Osteoblast (primary cell): ENCODE results near the gene RPP25. TPM values are rescaled to one million over a fixed set of nuclear protein-coding genes. Genes with fewer than 3 reads are reported as not detected.
A peak's percentile ranks its signal among the peaks of the same experiment; 100 is the strongest.

ENCODE experiments used
- DNase-seq: peaks from one replicate; pipeline ENCODE4 v3.0.0; 2011; ENCODE audit warnings: low spot score, mixed read lengths; ENCODE audit not compliant: insufficient read length; ENCODE audit errors: missing footprints
- H2AFZ ChIP-seq: 2 replicates; pipeline ENCODE4 v1.6.0; 2011; ENCODE audit warnings: mild to moderate bottlenecking, low read length
- H3K27ac ChIP-seq: 2 replicates; pipeline ENCODE4 v1.5.1; 2011; ENCODE audit warnings: mild to moderate bottlenecking, low read depth, low read length, moderate library complexity
- H3K27me3 ChIP-seq: 2 replicates; pipeline ENCODE4 v1.6.0; 2012; ENCODE audit warnings: mild to moderate bottlenecking, control low read depth, inconsistent platforms, low read length, moderate library complexity; ENCODE audit not compliant: insufficient read depth
- H3K36me3 ChIP-seq: 2 replicates; pipeline ENCODE4 v1.5.1; 2011; ENCODE audit warnings: mild to moderate bottlenecking, low read length, control low read depth, moderate library complexity; ENCODE audit not compliant: insufficient read depth
- H3K4me1 ChIP-seq: 2 replicates; pipeline ENCODE4 v1.5.1; 2011; ENCODE audit warnings: mild to moderate bottlenecking, low read length, control low read depth, moderate library complexity; ENCODE audit not compliant: insufficient read depth
- H3K4me2 ChIP-seq: 2 replicates; pipeline ENCODE4 v1.6.0; 2011; ENCODE audit warnings: mild to moderate bottlenecking, low read length; ENCODE audit not compliant: insufficient read depth
- H3K4me3 ChIP-seq: fragments of 200-600 bp; sonication (generic); 3 replicates; pipeline ENCODE4 v1.5.1; 2012; ENCODE audit warnings: mild to moderate bottlenecking, low read length, inconsistent platforms; ENCODE audit not compliant: insufficient read depth
- H3K79me2 ChIP-seq: 2 replicates; pipeline ENCODE4 v1.6.0; 2012; ENCODE audit warnings: mild to moderate bottlenecking, low read length, control low read depth, inconsistent platforms; ENCODE audit not compliant: insufficient read depth
- H3K9me3 ChIP-seq: 2 replicates; pipeline ENCODE4 v1.5.1; 2011; ENCODE audit warnings: low read depth, low read length, control low read depth
- H4K20me1 ChIP-seq: 2 replicates; pipeline ENCODE4 v1.6.0; 2012; ENCODE audit warnings: mild to moderate bottlenecking, low read length, control low read depth; ENCODE audit not compliant: insufficient read depth
- total RNA-seq: library from RNA; depleted of rRNA; stranded (reverse); fragments of >200 nt; gene quantifications from 2 replicates; pipeline ENCODE4 v1.2.3, GENCODE V29; 2012
- TF ChIP-seq, protein P1 (sequence below): IDR thresholded peaks from 2 replicates; pipeline ENCODE4 v1.5.1; 2011; ENCODE audit warnings: mild to moderate bottlenecking, low read depth, low read length, moderate library complexity; ENCODE audit errors: extremely low read depth

The RPP25 gene
- total RNA-seq, 1 donor, result 6.9 TPM

DNA sequence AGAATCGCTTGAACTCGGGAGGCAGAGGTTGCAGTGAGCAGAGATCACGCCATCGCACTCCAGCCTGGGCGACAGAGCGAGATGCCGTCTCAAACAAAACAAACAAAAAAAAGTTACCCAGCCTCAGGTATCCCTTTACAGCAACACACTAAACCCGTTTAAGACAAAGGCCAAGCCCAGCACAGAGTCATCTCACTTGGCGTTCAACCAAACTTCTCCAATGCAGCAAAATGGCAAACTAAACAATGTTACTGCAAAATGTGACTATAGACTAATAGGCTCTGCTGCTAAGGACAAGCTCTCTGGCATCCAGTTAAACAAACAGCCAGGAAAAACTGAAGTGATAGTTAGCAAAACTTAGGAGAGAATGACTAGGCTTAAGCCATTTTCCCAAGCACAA is 43.5 kb downstream of the RPP25 start:
- Histone ChIP-seq H3K4me2 (no peak overlapping the region), H3K27me3 (no peaks in the 10 kb centered on the region), H3K9me3 (no peaks in the 10 kb centered on the region), H3K36me3 (peaks cover 27% of the 10 kb centered on the region), H3K4me3 (no peak overlapping the region), H4K20me1 (no peaks in the 10 kb centered on the region), H3K4me1 (no peaks in the 10 kb centered on the region), H2AFZ (no peak overlapping the region), H3K79me2 (no peaks in the 10 kb centered on the region), H3K27ac (peak overlapping the region; percentile 23)
- TF ChIP-seq, protein P1, sequence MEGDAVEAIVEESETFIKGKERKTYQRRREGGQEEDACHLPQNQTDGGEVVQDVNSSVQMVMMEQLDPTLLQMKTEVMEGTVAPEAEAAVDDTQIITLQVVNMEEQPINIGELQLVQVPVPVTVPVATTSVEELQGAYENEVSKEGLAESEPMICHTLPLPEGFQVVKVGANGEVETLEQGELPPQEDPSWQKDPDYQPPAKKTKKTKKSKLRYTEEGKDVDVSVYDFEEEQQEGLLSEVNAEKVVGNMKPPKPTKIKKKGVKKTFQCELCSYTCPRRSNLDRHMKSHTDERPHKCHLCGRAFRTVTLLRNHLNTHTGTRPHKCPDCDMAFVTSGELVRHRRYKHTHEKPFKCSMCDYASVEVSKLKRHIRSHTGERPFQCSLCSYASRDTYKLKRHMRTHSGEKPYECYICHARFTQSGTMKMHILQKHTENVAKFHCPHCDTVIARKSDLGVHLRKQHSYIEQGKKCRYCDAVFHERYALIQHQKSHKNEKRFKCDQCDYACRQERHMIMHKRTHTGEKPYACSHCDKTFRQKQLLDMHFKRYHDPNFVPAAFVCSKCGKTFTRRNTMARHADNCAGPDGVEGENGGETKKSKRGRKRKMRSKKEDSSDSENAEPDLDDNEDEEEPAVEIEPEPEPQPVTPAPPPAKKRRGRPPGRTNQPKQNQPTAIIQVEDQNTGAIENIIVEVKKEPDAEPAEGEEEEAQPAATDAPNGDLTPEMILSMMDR, result no peak
- DNase-seq, result peak; percentile 78

DNA sequence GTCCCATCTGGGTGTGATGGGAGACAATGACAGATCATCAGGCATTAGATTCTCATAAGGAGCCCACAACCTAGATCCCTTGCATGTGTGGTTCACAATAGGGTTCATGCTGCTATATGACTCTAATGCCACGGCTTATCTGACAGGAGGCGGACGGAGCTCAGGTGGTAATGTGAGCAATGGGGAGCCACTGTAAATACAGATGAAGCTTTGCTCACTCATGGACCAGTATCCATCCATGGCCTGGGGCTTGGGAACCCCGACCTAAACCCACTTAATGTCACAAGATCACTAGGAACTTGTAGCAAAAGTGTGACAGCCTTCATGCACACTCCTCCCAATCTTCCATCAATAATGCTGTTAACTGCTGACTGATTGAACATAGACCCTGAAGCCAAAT is 47.9 kb downstream of the RPP25 start:
- Histone ChIP-seq H3K9me3 (no peaks in the 10 kb centered on the region), H3K36me3 (peaks cover 29% of the 10 kb centered on the region), H4K20me1 (no peaks in the 10 kb centered on the region), H3K4me3 (no peak overlapping the region), H3K79me2 (peaks cover 22% of the 10 kb centered on the region), H2AFZ (no peak overlapping the region), H3K4me1 (peaks cover 16% of the 10 kb centered on the region), H3K27ac (no peak overlapping the region), H3K27me3 (no peaks in the 10 kb centered on the region), H3K4me2 (no peak overlapping the region)
- DNase-seq, result no peak
- TF ChIP-seq, protein P1, result no peak

DNA sequence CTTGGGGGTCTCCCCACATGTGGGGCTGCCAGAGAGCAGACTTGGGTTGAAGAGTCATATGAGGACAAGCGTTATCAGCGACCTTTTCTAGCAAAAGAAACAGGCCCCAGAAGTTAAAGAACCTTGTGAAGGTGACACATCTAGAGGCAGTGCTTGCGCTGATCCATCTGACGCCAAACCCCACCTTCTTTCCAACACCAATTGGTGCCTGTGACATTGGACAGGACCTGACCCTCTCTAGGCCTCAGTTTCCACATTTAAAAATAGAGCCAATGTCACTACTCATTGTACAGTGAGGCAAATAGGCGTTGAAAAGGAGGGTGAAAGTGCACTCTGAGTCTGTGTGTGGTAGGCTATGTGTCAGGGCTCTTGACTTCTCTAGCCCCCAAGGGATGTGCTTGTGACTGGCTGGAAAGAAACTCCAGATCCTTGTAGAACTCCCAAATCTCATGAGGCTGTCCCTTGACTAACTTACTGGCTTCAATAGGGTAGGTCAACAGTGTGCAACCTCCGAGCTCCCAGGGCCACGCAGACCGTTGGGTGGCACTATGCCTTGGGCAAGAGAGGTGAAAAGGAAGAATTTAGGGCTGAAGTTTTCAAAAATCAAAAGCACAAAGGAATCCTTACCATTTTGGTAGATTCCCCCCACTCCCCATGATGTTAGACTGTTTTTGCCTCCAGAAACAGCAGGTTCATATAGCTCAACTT is 49.3 kb downstream of the RPP25 start:
- peaks cover 16% of the 10 kb centered on the region for H3K4me1 ChIP-seq
- H4K20me1 ChIP-seq, result no peaks in the 10 kb centered on the region

More for the DNA sequence above, 49.3 kb downstream of the RPP25 start:
- H3K27ac ChIP-seq, result peak overlapping the region; percentile 76
- H3K4me3 ChIP-seq, result peak overlapping the region; percentile 86
- H3K27me3 ChIP-seq, result no peaks in the 10 kb centered on the region
- H3K4me2 ChIP-seq, result peak overlapping the region; percentile 95
- TF ChIP-seq, protein P1, result no peak
- H3K79me2 ChIP-seq, result peaks cover 22% of the 10 kb centered on the region
- peak overlapping the region; percentile 95 for H2AFZ ChIP-seq
- no peaks in the 10 kb centered on the region for H3K9me3 ChIP-seq
- peak; percentile 81 for DNase-seq
- H3K36me3 ChIP-seq, result peaks cover 27% of the 10 kb centered on the region
